Activated T-cell treated with anti-CD3 and anti-CD28 coated beads, Interleukin-2, amount 50 U/mL, for 72 hours (primary cell): ENCODE data around the gene SHISAL2B. TPM values are rescaled to one million over a fixed set of nuclear protein-coding genes. Genes with fewer than 3 reads are reported as not detected.
"Not testable (repeated sequence)": the region's sequence is repeated elsewhere in the genome, so short reads cannot be mapped to it uniquely, and the experiment has no call there.

Experiments used
- ATAC-seq, 2 donors: fragments of 150-1000 bp; cut with Tn5 transposase; replicated peaks in 1 of 2; 2 replicates each; pipeline ENCODE4 v1.10.0; 2021; ENCODE audit warnings: moderate library complexity in 2 of 2, mild to moderate bottlenecking in 1 of 2
- DNase-seq, 2 donors: peaks; one replicate each; pipeline ENCODE4 v3.0.0; 2021 to 2022; ENCODE audit warnings: mixed read lengths in 1 of 2
- H3K27ac Mint-ChIP-seq: one replicate; pipeline ENCODE4 v1.8.0; 2022; ENCODE audit warnings: mild to moderate bottlenecking, moderate library complexity, mixed read lengths
- H3K27me3 Mint-ChIP-seq: one replicate; pipeline ENCODE4 v1.8.0; 2022; ENCODE audit warnings: low read depth, mixed read lengths
- H3K36me3 Mint-ChIP-seq, 2 donors: one replicate each; pipeline ENCODE4 v1.8.0; 2022; ENCODE audit warnings: mixed read lengths in 2 of 2, mild to moderate bottlenecking in 1 of 2; ENCODE audit not compliant: insufficient read depth in 2 of 2
- H3K4me1 Mint-ChIP-seq: one replicate; pipeline ENCODE4 v1.8.0; 2022; ENCODE audit warnings: low read depth, mixed read lengths
- H3K4me3 Mint-ChIP-seq, 2 donors: one replicate each; pipeline ENCODE4 v1.8.0; 2022; ENCODE audit warnings: mild to moderate bottlenecking in 2 of 2, mixed read lengths in 2 of 2, moderate library complexity in 2 of 2
- H3K9me3 Mint-ChIP-seq, 2 donors: one replicate each; pipeline ENCODE4 v1.8.0; 2022; ENCODE audit warnings: mixed read lengths in 2 of 2
- total RNA-seq, 2 donors: library from RNA; stranded (reverse); gene quantifications; one replicate each; pipeline ENCODE4 v1.2.3, GENCODE V29; 2022

The SHISAL2B gene
- total RNA-seq, 2 donors from 2014 or later, result not detected

DNA sequence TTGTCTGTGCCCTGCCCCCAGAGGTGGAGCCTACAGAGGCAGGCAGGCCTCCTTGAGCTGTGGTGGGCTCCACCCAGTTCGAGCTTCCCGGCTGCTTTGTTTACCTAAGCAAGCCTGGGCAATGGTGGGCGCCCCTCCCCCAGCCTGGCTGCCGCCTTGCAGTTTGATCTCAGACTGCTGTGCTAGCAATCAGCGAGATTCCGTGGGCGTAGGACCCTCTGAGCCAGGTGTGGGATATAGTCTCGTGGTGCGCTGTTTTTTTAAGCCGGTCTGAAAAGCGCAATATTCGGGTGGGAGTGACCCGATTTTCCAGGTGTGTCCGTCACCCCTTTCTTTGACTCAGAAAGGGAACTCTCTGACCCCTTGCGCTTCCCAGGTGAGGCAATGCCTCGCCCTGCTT lies 24.2 kb downstream of the SHISAL2B start:
- H3K9me3 Mint-ChIP-seq, DNase-seq, H3K4me1 Mint-ChIP-seq, ATAC-seq, H3K27ac Mint-ChIP-seq, H3K36me3 Mint-ChIP-seq, H3K27me3 Mint-ChIP-seq, H3K4me3 Mint-ChIP-seq: not testable (repeated sequence)

DNA sequence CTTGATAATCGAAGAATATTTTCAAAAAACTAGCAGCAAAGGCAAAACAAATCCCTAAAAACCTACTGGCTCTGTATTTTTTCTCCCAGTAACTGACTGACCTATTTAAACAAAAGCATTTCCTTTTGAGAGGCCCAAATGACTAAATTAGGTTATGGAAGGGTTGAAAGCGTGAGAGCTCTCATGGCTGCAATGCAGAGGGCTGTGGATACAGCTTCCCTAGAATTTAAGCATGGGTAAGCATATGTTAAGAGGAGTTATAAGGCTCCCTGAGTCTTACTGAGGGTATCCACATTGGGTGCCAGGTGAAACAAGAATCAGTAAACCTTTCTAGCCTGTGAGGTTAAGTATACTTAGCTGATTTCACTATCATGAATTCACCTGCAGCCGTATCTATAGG lies 32.3 kb downstream of the SHISAL2B start:
- no peak overlapping the region for H3K27ac Mint-ChIP-seq
- H3K27me3 Mint-ChIP-seq, result no peaks in the 10 kb centered on the region
- no peak for DNase-seq
- peaks cover 0 to 2% of the 10 kb centered on the region in 2 donors for H3K9me3 Mint-ChIP-seq
- H3K4me1 Mint-ChIP-seq, result peaks cover 5% of the 10 kb centered on the region
- ATAC-seq, result no peak
- H3K4me3 Mint-ChIP-seq, result no peak overlapping the region
- peaks cover 3 to 11% of the 10 kb centered on the region in 2 donors for H3K36me3 Mint-ChIP-seq

DNA sequence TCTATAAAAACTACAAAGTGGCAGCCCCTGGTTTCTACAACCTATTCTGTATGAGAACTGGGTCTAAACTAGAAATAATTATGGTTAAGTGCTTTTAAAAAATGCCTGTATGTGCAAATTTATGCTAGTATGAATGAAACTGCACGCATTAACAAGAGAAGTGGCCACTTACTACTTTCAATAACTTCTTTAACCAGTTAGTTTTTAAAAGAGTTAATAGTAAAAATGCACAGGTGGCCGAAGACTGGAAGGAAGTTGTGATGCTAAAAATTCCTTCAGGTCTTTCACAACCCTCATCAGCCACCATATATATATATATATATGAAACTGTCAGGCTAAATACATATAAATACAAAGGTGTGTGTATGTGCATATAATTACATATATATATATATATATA lies 36.8 kb downstream of the SHISAL2B start:
- DNase-seq (no peak), ATAC-seq (no peak)
- Mint-ChIP-seq H3K9me3 (no peaks in the 10 kb centered on the region), H3K36me3 (peaks cover 5 to 11% of the 10 kb centered on the region in 2 donors), H3K27ac (no peak overlapping the region), H3K4me1 (no peaks in the 10 kb centered on the region), H3K4me3 (no peak overlapping the region), H3K27me3 (no peaks in the 10 kb centered on the region)

DNA sequence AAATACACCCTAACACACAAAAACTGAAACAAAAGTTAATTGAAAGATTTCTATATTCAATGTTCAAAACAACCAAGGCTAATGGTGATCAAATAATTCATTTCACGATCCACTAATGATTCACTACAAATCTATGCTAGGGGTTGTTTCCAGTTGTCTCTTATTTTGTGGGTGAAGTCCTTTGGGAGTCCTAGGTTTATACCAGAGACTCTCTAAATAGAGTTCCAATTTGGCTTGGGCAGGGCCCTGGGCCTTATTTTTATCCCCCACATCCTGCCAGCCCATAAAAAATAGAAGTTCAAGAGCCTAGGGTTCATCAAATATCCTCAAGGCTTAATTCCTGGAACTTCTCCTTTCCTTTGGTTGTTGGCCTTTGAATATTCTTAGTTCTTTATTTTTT lies 52.1 kb downstream of the SHISAL2B start:
- Mint-ChIP-seq H3K27me3 (no peaks in the 10 kb centered on the region), H3K36me3 (peaks cover 0 to 7% of the 10 kb centered on the region in 2 donors)
- ATAC-seq, result no peak

GRCh38 chr5:64742821-64743220 lies 52.5 kb downstream of the SHISAL2B start:
- Mint-ChIP-seq H3K9me3 (no peaks in the 10 kb centered on the region), H3K27ac (no peak overlapping the region), H3K36me3 (peaks cover 0 to 5% of the 10 kb centered on the region in 2 donors), H3K4me3 (no peak overlapping the region), H3K4me1 (no peaks in the 10 kb centered on the region), H3K27me3 (no peaks in the 10 kb centered on the region)
- no peak for DNase-seq
- ATAC-seq, result no peak

More for the DNA sequence above, 52.1 kb downstream of the SHISAL2B start:
- Mint-ChIP-seq H3K4me3 (no peak overlapping the region), H3K27ac (no peak overlapping the region), H3K9me3 (no peaks in the 10 kb centered on the region), H3K4me1 (no peaks in the 10 kb centered on the region)
- DNase-seq, result no peak

DNA sequence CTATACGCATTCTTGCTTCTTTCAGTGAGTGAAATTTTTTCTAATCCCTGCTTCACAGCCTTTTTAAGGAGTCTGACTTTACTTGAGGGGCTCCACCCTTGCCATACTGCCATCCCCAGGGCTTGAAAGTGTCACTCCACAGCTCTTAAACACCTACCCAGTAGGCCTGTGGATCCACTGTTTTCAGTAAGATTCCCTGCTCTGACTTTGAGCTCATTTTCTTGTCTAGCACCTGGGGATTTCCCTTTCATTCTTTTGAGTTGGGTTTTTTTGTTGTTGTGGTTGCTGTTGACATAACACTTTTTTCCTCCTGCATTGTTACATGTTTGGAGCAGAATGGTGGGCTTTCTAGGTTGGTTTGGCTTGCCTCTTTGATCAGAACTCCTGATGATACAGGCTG lies 54.6 kb downstream of the SHISAL2B start:
- no peak overlapping the region for H3K4me3 Mint-ChIP-seq
- H3K27ac Mint-ChIP-seq, result no peak overlapping the region
- ATAC-seq, result no peak
- peaks cover 0 to 3% of the 10 kb centered on the region in 2 donors for H3K36me3 Mint-ChIP-seq
- H3K4me1 Mint-ChIP-seq, result no peaks in the 10 kb centered on the region
- no peak for DNase-seq
- H3K27me3 Mint-ChIP-seq, result no peaks in the 10 kb centered on the region
- no peaks in the 10 kb centered on the region for H3K9me3 Mint-ChIP-seq

DNA sequence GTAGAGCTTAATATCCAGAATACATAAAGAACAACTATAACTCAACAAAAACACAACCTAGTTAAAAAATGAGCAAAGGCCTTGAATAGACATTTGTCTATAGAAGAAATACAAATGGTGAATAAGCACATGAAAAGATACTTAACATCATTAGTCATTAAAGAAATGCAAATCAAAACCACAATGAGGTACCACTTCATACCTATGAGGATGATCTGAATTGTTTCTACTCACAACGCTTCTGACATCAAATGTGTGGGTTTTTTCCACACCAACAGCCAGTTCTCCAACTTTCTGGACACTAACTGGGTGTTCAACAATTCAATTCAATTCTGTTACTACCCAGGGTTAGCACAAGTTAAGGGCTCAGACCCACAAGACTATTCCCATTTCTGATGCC lies 56.1 kb downstream of the SHISAL2B start:
- ATAC-seq, result peak in 1 of 2 donors; percentile 21
- no peak overlapping the region for H3K27ac Mint-ChIP-seq
- no peak overlapping the region for H3K4me3 Mint-ChIP-seq
- DNase-seq, result no peak
- H3K4me1 Mint-ChIP-seq, result no peaks in the 10 kb centered on the region
- no peaks in the 10 kb centered on the region for H3K9me3 Mint-ChIP-seq
- H3K27me3 Mint-ChIP-seq, result no peaks in the 10 kb centered on the region
- peaks cover 0 to 3% of the 10 kb centered on the region in 2 donors for H3K36me3 Mint-ChIP-seq

GRCh38 chr5:64749385-64749784 lies 59.1 kb downstream of the SHISAL2B start:
- DNase-seq (no peak), ATAC-seq (no peak)
- Mint-ChIP-seq H3K4me3 (no peak overlapping the region), H3K4me1 (no peaks in the 10 kb centered on the region), H3K36me3 (peaks cover 0 to 2% of the 10 kb centered on the region in 2 donors), H3K9me3 (no peaks in the 10 kb centered on the region), H3K27me3 (no peaks in the 10 kb centered on the region), H3K27ac (no peak overlapping the region)

DNA sequence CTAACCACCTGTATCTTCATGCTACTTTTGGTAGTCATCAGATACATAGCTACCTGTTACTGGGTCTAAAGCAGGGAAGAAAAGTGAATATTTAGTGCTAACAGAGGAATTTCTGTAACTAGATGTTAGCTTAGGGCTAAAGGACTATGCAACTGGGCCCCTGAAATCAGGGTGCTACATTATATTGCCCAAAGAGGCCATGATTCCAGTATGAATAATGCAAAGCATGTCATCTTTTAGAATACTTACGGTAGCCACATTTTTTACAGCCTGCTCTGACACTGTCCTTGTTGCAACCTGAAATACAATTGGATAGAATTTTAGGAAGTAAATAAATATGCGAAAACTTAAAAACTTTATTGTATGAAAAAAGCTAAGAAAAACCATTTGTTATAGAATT lies 63.8 kb downstream of the SHISAL2B start:
- Mint-ChIP-seq H3K4me1 (peaks cover under 1% of the 10 kb centered on the region), H3K9me3 (no peaks in the 10 kb centered on the region), H3K4me3 (no peak overlapping the region), H3K27me3 (no peaks in the 10 kb centered on the region), H3K36me3 (peaks cover 0 to 2% of the 10 kb centered on the region in 2 donors), H3K27ac (no peak overlapping the region)
- ATAC-seq (no peak), DNase-seq (no peak)

GRCh38 chr5:64758901-64759300 lies 68.6 kb downstream of the SHISAL2B start:
- H3K4me1 Mint-ChIP-seq, result peaks cover 9% of the 10 kb centered on the region
- no peak for DNase-seq
- H3K27me3 Mint-ChIP-seq, result no peaks in the 10 kb centered on the region
- ATAC-seq, result no peak
- no peak overlapping the region for H3K27ac Mint-ChIP-seq
- H3K4me3 Mint-ChIP-seq, result no peak overlapping the region
- peaks cover 0 to 1% of the 10 kb centered on the region in 2 donors for H3K36me3 Mint-ChIP-seq
- H3K9me3 Mint-ChIP-seq, result no peaks in the 10 kb centered on the region

DNA sequence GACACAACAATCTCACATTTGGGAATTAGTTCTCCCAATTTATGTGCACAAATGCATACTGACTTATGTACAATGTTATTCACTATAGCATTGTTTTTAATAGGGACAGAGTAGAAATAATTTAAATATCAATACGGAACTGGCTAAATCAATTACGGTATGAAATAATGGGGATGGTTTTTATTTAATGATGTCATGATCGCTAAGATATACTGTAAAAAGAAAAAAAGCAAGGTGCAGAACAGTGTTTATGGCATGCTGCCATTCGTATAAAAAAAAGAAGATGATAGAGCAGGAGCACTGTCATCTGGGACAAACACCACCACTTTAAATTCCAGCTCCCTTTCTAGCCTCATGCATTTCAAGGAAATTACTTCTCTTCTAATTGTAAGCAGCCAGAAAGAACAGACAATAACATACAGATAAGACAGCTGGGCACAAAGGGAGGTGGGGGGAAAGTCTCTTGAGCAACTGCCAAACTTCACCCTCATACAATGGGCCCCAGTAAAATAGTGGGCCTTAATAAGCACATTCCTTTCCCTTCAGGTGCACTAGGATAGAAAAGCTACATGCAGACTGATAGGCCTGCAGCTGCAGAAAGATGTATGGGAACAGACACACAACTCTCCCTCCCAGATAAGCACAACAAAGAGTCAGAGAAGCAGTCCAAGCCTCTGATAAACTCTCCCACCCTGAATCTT lies 69.8 kb downstream of the SHISAL2B start:
- Mint-ChIP-seq H3K9me3 (no peaks in the 10 kb centered on the region), H3K4me3 (no peak overlapping the region), H3K36me3 (peaks cover 0 to 1% of the 10 kb centered on the region in 2 donors), H3K4me1 (peaks cover 9% of the 10 kb centered on the region), H3K27ac (no peak overlapping the region), H3K27me3 (no peaks in the 10 kb centered on the region)
- no peak for DNase-seq
- no peak for ATAC-seq

DNA sequence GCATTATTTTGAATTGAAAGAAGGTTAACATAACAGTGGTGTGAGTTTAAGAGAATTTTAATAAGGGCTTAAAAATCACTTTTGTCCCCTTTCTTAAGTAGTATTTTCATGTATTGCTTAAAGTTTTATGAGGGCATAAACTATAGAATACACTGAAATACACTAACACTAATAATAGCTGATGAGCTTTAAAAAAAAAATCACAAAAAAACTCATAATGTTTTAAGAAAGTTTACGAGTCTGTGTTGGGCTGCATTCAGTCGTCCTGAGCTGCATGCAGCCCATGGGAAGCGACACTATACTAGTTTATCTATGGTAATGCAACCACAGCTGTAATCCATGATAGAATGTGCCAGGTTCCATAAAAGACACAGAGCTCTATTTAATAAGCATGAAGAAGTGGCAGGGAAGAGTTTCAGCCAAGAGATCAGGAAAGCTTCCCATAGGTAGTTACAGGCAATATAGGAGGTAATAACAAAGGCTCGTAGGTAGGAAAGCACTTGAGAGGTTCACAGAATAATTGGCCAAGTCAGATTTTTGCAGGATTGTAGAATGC lies 73.7 kb downstream of the SHISAL2B start:
- no peaks in the 10 kb centered on the region for H3K9me3 Mint-ChIP-seq
- peaks cover 3 to 7% of the 10 kb centered on the region in 2 donors for H3K36me3 Mint-ChIP-seq
- no peak for ATAC-seq
- DNase-seq, result no peak
- H3K4me1 Mint-ChIP-seq, result peaks cover 31% of the 10 kb centered on the region
- no peak overlapping the region for H3K27ac Mint-ChIP-seq
- H3K4me3 Mint-ChIP-seq, result no peak overlapping the region
- H3K27me3 Mint-ChIP-seq, result no peaks in the 10 kb centered on the region

- peak overlapping the region in 1 of 2 donors; percentile 7 for H3K4me3 Mint-ChIP-seq
- H3K4me1 Mint-ChIP-seq, result peaks cover 40% of the 10 kb centered on the region
- peaks cover 3 to 7% of the 10 kb centered on the region in 2 donors for H3K36me3 Mint-ChIP-seq
- DNase-seq, result no peak
- no peak overlapping the region for H3K27ac Mint-ChIP-seq
- no peaks in the 10 kb centered on the region for H3K9me3 Mint-ChIP-seq
- ATAC-seq, result no peak
- no peaks in the 10 kb centered on the region for H3K27me3 Mint-ChIP-seq
Measured at GRCh38 chr5:64765804-64766504, 75.7 kb downstream of the SHISAL2B start.
